ENCODE results near the gene KAT14.
A peak's percentile ranks its signal among the peaks of the same experiment; 100 is the strongest.
"Not testable (repeated sequence)": the region's sequence is repeated elsewhere in the genome, so short reads cannot be mapped to it uniquely, and the experiment has no call there.

KAT14 gene

GRCh38 chr20:18137412-18138265 is at the start of gene KAT14, which contains the start of gene PET117:
Gene KAT14 (plus strand): TSS chr20:18137863. CDS start chr20:18142661, 4,798 bp downstream.
Gene PET117 (plus strand): TSS chr20:18137863. CDS start chr20:18137956, 93 bp downstream.
- Histone ChIP-seq H3K9me2 (replicated peaks; ENCODE audit: control insufficient read depth, low read length) (no peaks in the 10 kb centered on the region), H3K36me3 (ENCODE audit: control insufficient read depth, low read length) (peaks cover 24% of the 10 kb centered on the region), H4K20me1 (ENCODE audit: control insufficient read depth, insufficient read depth, low read depth, low read length) (no peaks in the 10 kb centered on the region), H3K4me2 (ENCODE audit: low read length) (peak within 1 kb of the TSS; percentile 91), H3K4me3 (ENCODE audit: low read length) (peak within 1 kb of the TSS; percentile 82), H3K27me3 (ENCODE audit: control insufficient read depth, low read length) (no peaks in the 10 kb centered on the region), H3K79me2 (ENCODE audit: control insufficient read depth, low read length) (peaks cover 49% of the 10 kb centered on the region), H3F3A (ENCODE audit: control insufficient read depth, insufficient read depth) (peaks cover 4% of the 10 kb centered on the region; the same call in 1 of the 2 replicates), H3K4me1 (ENCODE audit: control insufficient read depth, low read length) (peaks cover 24% of the 10 kb centered on the region), H3K9me3 (ENCODE audit: control insufficient read depth, insufficient read depth, low read length) (no peaks in the 10 kb centered on the region), H3K27ac (ENCODE audit: low read depth, low read length) (peak within 1 kb of the TSS; percentile 56)
- TF ChIP-seq CTCF (IDR thresholded peaks at IDR 0.05; ENCODE audit: low read depth, low read length, poor library complexity, severe bottlenecking): no peak
- TF ChIP-seq EZH2phosphoT487 (IDR thresholded peaks at IDR 0.05; ENCODE audit: borderline replicate concordance, low read length): no peak

DNA sequence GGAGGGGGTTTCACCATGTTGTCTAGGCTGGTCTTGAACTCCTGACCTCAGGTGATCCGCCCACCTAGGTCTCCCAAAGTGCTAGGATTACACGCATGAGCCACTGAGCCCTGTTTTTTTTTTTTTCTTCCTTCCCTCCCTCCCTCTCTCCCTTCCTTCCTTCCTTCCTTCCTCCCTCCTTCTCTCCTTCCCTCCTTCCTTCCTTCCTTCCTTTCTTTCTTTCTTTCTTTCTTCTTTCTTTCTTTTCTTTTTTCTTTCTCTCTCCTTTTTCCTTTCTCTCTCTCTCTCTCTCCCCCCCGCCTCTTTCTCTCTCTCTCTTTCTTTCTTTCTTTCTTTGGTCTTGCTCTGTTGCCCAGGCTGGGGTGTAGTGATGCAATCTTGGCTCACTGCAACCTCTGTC is 49.4 kb upstream of the KAT14 start:
- H3K4me2 ChIP-seq (ENCODE audit: low read length); H3K4me1 ChIP-seq (ENCODE audit: control insufficient read depth, low read length); H4K20me1 ChIP-seq (ENCODE audit: control insufficient read depth, insufficient read depth, low read depth, low read length); H3K36me3 ChIP-seq (ENCODE audit: control insufficient read depth, low read length); H3K27ac ChIP-seq (ENCODE audit: low read depth, low read length); H3K9me2 ChIP-seq (replicated peaks; ENCODE audit: control insufficient read depth, low read length); H3K9me3 ChIP-seq (ENCODE audit: control insufficient read depth, insufficient read depth, low read length); H3K79me2 ChIP-seq (ENCODE audit: control insufficient read depth, low read length); H3K27me3 ChIP-seq (ENCODE audit: control insufficient read depth, low read length); H3K4me3 ChIP-seq (ENCODE audit: low read length); H3F3A ChIP-seq (ENCODE audit: control insufficient read depth, insufficient read depth): not testable (repeated sequence)

- H3K4me2 ChIP-seq (ENCODE audit: low read length): not testable (repeated sequence)
Observed at GRCh38 chr20:18088841-18089240, 48.8 kb upstream of the KAT14 start.

DNA sequence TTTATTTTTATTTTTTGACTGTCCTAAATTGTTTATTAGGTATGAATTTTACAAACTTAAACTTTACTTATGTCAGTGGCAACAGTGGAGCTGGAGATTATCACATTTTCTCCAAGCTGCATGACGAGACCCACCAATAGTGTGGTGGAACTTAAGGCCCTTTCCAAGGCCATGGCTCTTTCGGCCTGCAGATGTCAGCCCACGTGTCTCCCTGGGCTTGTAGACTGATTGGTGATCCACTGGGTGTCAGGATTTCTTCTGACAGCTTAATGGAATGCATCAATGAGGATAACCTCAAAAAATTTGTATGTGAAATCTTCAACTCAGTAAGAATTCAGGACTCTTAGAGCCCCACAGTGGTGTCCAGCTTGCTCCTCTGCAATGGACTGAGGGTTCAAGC is 47.6 kb upstream of the KAT14 start:
- H3K9me2 ChIP-seq (replicated peaks; ENCODE audit: control insufficient read depth, low read length): no peaks in the 10 kb centered on the region
- TF ChIP-seq CTCF (IDR thresholded peaks at IDR 0.05; ENCODE audit: low read depth, low read length, poor library complexity, severe bottlenecking) (no peak), EZH2phosphoT487 (IDR thresholded peaks at IDR 0.05; ENCODE audit: borderline replicate concordance, low read length) (no peak)
- H3K4me3 ChIP-seq (ENCODE audit: low read length): no peak overlapping the region
- H3K36me3 ChIP-seq (ENCODE audit: control insufficient read depth, low read length): no peaks in the 10 kb centered on the region
- no peaks in the 10 kb centered on the region for H3K4me1 ChIP-seq (ENCODE audit: control insufficient read depth, low read length)
- H3K27ac ChIP-seq (ENCODE audit: low read depth, low read length): no peak overlapping the region
- no peak overlapping the region for H3K4me2 ChIP-seq (ENCODE audit: low read length)
- H4K20me1 ChIP-seq (ENCODE audit: control insufficient read depth, insufficient read depth, low read depth, low read length): no peaks in the 10 kb centered on the region
- H3K9me3 ChIP-seq (ENCODE audit: control insufficient read depth, insufficient read depth, low read length): no peaks in the 10 kb centered on the region
- H3K79me2 ChIP-seq (ENCODE audit: control insufficient read depth, low read length): no peaks in the 10 kb centered on the region
- H3F3A ChIP-seq (ENCODE audit: control insufficient read depth, insufficient read depth): no peaks in the 10 kb centered on the region
- H3K27me3 ChIP-seq (ENCODE audit: control insufficient read depth, low read length): no peaks in the 10 kb centered on the region

More at GRCh38 chr20:18088841-18089240, 48.8 kb upstream of the KAT14 start:
- H3F3A ChIP-seq (ENCODE audit: control insufficient read depth, insufficient read depth); H4K20me1 ChIP-seq (ENCODE audit: control insufficient read depth, insufficient read depth, low read depth, low read length); H3K9me3 ChIP-seq (ENCODE audit: control insufficient read depth, insufficient read depth, low read length); H3K9me2 ChIP-seq (replicated peaks; ENCODE audit: control insufficient read depth, low read length); H3K4me3 ChIP-seq (ENCODE audit: low read length); H3K27me3 ChIP-seq (ENCODE audit: control insufficient read depth, low read length); H3K27ac ChIP-seq (ENCODE audit: low read depth, low read length); H3K79me2 ChIP-seq (ENCODE audit: control insufficient read depth, low read length); H3K4me1 ChIP-seq (ENCODE audit: control insufficient read depth, low read length); H3K36me3 ChIP-seq (ENCODE audit: control insufficient read depth, low read length): not testable (repeated sequence)
